SK-N-MC (cell line): ENCODE data around the gene DACT1.

ENCODE experiments used
- EZH2 ChIP-seq: fragments of 200-600 bp; sonication (generic); IDR thresholded peaks from one replicate; pipeline ENCODE4 v1.6.1; 2017; ENCODE audit warnings: antibody characterized with exemption
- FOXP2 ChIP-seq: optimal IDR thresholded peaks from 2 replicates; pipeline ENCODE3; 2011; ENCODE audit warnings: mild to moderate bottlenecking, moderate library complexity; ENCODE audit not compliant: insufficient read depth; ENCODE audit errors: extremely low read length, control extremely low read depth
- POLR2AphosphoS5 ChIP-seq: IDR thresholded peaks from 2 replicates; pipeline ENCODE4 v1.6.1; 2012; ENCODE audit warnings: mild to moderate bottlenecking, low read depth, low read length, borderline replicate concordance

GRCh38 chr14:58643366-58643765 is 5.6 kb downstream of the DACT1 start:
- TF ChIP-seq EZH2 (no peak), POLR2AphosphoS5 (no peak), FOXP2 (no peak)
